HUES6 (cell line): ENCODE results near the gene SMIM13.

Experiments used
- H3K27ac ChIP-seq: 2 replicates; pipeline ENCODE4 v1.7.0; 2013; ENCODE audit warnings: low read depth, mild to moderate bottlenecking, low read length, inconsistent platforms
- H3K27me3 ChIP-seq: 2 replicates; pipeline ENCODE4 v1.6.1; 2013; ENCODE audit warnings: low read length; ENCODE audit not compliant: control insufficient read depth, insufficient read depth
- H3K36me3 ChIP-seq: 2 replicates; pipeline ENCODE4 v1.6.1; 2013; ENCODE audit warnings: low read length; ENCODE audit not compliant: control insufficient read depth, insufficient read depth
- H3K4me1 ChIP-seq: 2 replicates; pipeline ENCODE4 v1.6.1; 2013; ENCODE audit warnings: low read length; ENCODE audit not compliant: control insufficient read depth, insufficient read depth
- H3K4me3 ChIP-seq: 2 replicates; pipeline ENCODE4 v1.5.1; 2013; ENCODE audit warnings: low read depth, low read length
- H3K9ac ChIP-seq: one replicate; pipeline ENCODE4 v1.6.1; 2013; ENCODE audit warnings: mild to moderate bottlenecking, low read length
- H3K9me3 ChIP-seq: 2 replicates; pipeline ENCODE4 v1.6.1; 2013; ENCODE audit warnings: low read depth, low read length; ENCODE audit not compliant: control insufficient read depth, insufficient read depth

Gene SMIM13

DNA sequence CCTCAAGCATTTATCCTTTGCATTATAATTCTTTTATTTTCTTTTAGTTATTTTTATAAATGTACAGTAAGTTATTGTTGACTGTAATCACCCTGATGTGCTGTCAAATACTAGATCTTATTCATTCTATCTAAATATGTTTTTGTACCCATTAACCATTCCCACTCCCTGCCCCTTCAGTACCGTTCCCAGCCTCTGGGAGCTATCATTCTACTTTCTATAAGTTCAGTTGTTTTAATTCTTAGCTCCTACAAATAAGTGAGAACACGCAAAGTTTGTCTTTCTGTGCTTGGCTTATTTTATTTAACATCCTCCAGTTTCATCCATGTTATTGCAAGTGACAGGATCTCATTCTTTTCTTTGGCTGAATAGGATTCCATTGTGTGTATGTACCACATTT lies 30.3 kb downstream of the SMIM13 start:
- Histone ChIP-seq H3K27ac (no peak overlapping the region), H3K27me3 (no peaks in the 10 kb centered on the region), H3K4me1 (peaks cover 5% of the 10 kb centered on the region), H3K4me3 (no peak overlapping the region), H3K9me3 (no peaks in the 10 kb centered on the region), H3K9ac (no peak overlapping the region), H3K36me3 (no peaks in the 10 kb centered on the region; the same call in none of the 2 replicates)

DNA sequence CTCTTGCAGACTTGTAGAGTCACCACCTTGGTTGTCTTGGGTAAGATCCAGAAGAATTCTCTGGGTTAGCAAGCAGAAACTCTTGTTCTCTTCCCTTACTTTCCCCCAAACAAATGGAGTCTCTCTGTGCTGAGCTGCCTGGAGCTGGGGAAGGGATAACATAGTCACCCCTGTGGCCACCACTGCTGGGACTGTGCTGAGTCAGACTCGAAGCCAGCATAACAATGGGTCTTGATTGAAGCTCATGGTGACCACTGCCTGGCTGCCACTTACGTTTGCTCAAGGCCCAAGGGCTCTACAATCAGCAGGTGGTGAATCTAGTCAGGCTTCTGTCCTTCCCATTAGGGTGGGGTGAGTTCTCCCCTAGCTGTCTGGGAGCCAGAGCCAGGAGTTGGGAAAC lies 33.2 kb downstream of the SMIM13 start:
- Histone ChIP-seq H3K27ac (no peak overlapping the region), H3K9ac (no peak overlapping the region), H3K4me3 (no peak overlapping the region), H3K4me1 (peaks cover 13% of the 10 kb centered on the region), H3K9me3 (no peaks in the 10 kb centered on the region), H3K36me3 (no peaks in the 10 kb centered on the region; the same call in 1 of the 2 replicates), H3K27me3 (no peaks in the 10 kb centered on the region)

DNA sequence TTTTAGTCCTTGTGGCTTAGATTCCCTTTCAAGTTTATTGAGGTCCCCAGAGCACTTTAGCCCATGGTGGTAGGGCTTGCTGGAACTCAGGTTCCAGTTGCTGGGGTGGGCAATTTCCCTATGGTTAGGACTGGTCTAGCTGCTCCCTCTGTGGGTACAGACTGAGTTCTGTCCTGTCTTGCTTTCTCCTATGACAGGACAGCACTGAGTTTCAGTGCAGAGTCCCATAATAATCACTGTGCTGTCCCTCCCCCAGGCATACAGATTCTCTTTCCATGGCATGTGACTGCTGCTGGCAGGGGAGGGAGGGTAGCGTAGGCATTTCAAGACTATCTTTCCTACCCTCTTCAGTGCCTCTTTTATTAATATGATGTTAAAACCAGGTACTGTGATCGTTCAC lies 35.0 kb downstream of the SMIM13 start:
- no peaks in the 10 kb centered on the region; the same call in 1 of the 2 replicates for H3K36me3 ChIP-seq
- no peaks in the 10 kb centered on the region for H3K9me3 ChIP-seq
- H3K4me1 ChIP-seq = peaks cover 13% of the 10 kb centered on the region
- H3K9ac ChIP-seq = no peak overlapping the region
- no peaks in the 10 kb centered on the region for H3K27me3 ChIP-seq
- H3K27ac ChIP-seq = no peak overlapping the region
- no peak overlapping the region for H3K4me3 ChIP-seq

DNA sequence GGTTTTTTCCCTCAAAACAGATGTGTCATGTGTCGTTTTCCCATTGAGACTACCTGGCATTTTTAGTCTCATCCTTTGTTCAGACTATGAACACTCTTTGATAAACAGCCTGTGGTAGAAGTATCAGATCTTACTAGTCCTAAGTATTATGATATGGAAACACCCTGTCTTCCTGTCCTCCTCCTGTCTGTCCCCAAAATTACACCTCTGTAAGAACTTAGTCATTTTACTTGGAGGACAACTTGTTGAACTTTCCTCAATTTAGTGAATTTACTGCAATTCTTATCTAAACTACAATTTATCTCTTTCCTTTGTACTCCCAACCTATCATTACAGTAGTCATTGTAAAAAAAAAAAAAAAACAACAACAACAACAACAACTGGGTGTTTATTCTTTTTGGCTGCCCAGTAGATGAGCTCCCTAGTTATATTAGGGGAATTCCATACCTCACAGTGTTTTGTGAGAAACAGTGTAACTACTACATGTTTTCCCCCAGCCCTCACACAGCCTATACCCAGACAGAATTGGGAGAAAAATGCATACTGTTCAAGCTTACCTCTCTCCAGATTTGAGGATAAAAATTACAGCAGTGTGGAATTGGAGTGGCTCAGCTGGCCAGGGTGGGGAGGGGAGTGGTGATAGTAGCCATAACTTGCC lies 36.4 kb downstream of the SMIM13 start:
- Histone ChIP-seq H3K4me3 (no peak overlapping the region), H3K36me3 (peaks cover 8% of the 10 kb centered on the region), H3K27ac (peak overlapping the region; percentile 31; the same call in 1 of the 2 replicates)

DNA sequence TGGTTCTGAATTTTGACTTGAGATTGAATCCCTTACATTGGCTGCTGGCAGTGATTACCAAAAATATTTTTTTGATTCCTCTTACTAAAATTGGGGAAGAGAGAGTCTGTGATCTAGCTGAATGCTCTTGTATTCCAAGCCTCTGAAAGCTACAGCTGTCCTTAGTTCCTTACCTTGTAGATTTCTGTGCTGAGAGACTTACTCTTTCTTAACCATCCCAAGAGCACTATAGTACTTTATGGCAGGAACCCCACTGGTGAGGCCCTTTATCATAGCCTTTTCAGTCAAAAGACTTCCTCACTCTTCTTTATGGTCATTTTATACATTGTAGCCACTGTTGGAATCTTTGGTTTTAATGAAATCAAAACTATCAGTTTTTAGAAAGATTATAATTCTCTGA lies 37.0 kb downstream of the SMIM13 start:
- H3K4me1 ChIP-seq = peaks cover 13% of the 10 kb centered on the region
- peaks cover 14% of the 10 kb centered on the region for H3K36me3 ChIP-seq
- H3K4me3 ChIP-seq = no peak overlapping the region
- no peak overlapping the region for H3K9ac ChIP-seq
- peak overlapping the region; percentile 31; the same call in 1 of the 2 replicates for H3K27ac ChIP-seq
- H3K27me3 ChIP-seq = no peaks in the 10 kb centered on the region
- no peaks in the 10 kb centered on the region for H3K9me3 ChIP-seq

More for the DNA sequence above, 36.4 kb downstream of the SMIM13 start:
- no peaks in the 10 kb centered on the region for H3K9me3 ChIP-seq
- H3K9ac ChIP-seq = no peak overlapping the region
- peaks cover 13% of the 10 kb centered on the region for H3K4me1 ChIP-seq
- no peaks in the 10 kb centered on the region for H3K27me3 ChIP-seq

DNA sequence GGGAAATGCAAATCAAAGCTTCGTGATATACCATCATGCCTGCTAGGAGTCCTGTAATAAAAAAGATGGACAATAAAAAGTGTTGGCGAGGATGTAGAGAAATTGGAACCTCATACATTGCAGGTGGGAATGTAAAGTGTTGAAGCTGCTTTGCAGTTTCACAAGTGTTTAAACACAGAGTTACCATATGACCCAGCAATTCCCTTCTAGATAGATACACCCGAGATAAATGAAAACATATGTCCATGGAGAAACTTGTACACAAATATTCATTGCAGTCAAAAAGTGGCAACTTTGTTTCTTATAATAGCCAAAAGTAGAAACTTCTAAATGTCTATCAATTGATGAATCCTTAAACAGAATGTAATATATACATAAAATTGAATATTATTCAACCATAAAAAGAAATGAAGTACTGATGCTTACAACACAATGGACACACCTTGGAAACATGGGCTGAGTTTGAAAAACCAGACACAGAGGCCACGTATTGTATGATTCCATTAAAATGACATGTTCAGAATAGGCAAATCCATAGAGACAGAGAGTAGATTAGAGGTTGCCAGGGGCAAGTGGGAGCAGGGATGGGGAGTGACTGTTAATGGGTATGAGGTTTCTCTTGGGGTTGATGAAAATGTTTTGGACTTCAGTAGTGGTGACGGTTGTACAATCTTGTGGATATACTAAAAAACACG lies 38.7 kb downstream of the SMIM13 start:
- H3K9me3 ChIP-seq = no peaks in the 10 kb centered on the region
- H3K27me3 ChIP-seq = no peaks in the 10 kb centered on the region
- H3K36me3 ChIP-seq = peaks cover 15% of the 10 kb centered on the region
- peaks cover 9% of the 10 kb centered on the region for H3K4me1 ChIP-seq
- H3K4me3 ChIP-seq = no peak overlapping the region
- H3K27ac ChIP-seq = no peak overlapping the region
- H3K9ac ChIP-seq = no peak overlapping the region

DNA sequence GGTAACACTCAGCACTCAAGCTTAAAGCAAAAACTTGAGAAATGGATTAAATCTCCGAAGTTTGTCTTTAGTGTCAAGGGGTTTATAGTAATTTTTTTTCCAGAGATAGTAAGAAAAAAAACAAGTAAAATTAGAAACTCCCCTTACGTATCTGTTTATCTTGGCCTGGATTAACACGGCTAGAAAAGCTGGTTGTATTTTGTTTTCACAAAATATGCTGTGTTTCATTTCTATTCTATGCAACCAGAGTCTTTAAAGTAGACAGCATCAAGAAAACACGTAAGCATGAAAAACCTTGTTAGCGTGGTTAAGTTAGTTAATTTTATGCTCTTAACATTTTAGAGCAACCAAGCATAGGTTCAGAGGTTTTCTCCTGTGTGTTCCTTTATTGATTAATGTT lies 39.6 kb downstream of the SMIM13 start:
- no peak overlapping the region for H3K9ac ChIP-seq
- H3K9me3 ChIP-seq = no peaks in the 10 kb centered on the region
- H3K36me3 ChIP-seq = peaks cover 15% of the 10 kb centered on the region
- peaks cover 9% of the 10 kb centered on the region for H3K4me1 ChIP-seq
- H3K27me3 ChIP-seq = no peaks in the 10 kb centered on the region
- H3K4me3 ChIP-seq = no peak overlapping the region
- H3K27ac ChIP-seq = no peak overlapping the region

DNA sequence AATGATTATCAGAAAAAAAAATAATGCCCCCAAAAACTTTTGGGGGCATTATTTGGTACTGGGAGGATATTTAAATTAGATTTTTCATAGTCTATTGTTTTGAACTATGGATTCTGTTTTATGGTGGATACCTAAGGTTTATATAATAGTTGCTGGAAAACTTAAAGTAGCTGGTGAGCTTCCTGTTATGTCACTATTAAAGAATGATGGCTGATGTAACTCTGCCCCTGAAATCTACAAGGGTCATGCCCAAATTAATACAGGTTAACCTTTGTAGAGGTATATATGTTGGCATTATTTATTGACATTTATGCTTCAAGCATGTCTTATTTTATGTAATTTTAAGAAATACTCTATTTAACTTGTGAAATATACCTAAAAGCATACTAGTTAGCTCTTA lies 43.2 kb downstream of the SMIM13 start:
- Histone ChIP-seq H3K27ac (no peak overlapping the region), H3K9ac (no peak overlapping the region), H3K4me3 (no peak overlapping the region), H3K9me3 (no peaks in the 10 kb centered on the region), H3K27me3 (no peaks in the 10 kb centered on the region), H3K4me1 (peaks cover 5% of the 10 kb centered on the region; the same call in 1 of the 2 replicates), H3K36me3 (peaks cover 15% of the 10 kb centered on the region)

DNA sequence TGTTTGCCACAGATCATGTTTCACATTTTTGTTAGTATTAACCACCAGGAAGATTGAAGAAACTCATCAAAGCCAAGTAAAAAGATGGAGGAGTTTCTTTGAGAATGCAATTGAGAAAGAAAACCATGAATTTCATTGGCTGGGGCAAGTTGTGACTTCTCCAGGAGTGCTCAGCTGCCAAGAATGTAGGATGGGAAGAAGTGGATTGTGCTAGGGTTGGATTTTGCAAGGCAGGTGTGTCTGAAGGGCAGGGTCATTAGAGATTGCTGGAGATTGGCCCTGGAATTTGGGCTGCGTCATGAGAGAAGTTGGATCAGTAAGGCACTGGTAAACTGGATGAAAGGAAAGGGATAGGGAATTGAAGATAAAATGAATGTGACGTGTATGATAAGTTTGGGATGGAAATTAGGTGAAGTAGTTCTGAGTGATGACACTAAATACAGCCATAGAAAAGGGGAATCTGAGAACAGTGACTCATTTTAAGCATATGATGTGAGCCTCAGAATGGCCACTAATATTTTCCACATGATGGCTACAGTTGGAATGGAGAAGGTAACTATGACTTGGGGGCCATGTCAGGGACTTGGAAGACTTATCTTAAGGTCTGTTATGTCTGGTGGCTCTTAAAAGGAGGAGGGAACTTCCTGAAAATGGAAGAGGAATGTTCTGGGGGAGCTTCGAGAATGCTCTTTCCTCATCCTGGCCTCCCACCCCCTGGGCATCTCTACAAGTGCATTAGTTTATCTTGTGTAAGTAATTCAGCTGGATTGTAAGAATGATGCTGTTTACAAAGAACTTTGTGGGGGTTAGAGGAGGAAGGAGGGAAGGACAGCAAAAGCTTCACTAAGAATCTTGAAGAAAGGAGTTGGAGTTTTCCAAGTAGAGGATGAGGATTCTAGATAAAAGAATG lies 45.7 kb downstream of the SMIM13 start:
- Histone ChIP-seq H3K36me3 (peaks cover 14% of the 10 kb centered on the region), H3K4me3 (no peak overlapping the region), H3K9me3 (no peaks in the 10 kb centered on the region), H3K27ac (no peak overlapping the region), H3K9ac (no peak overlapping the region), H3K27me3 (no peaks in the 10 kb centered on the region), H3K4me1 (peaks cover 5% of the 10 kb centered on the region; the same call in 1 of the 2 replicates)

DNA sequence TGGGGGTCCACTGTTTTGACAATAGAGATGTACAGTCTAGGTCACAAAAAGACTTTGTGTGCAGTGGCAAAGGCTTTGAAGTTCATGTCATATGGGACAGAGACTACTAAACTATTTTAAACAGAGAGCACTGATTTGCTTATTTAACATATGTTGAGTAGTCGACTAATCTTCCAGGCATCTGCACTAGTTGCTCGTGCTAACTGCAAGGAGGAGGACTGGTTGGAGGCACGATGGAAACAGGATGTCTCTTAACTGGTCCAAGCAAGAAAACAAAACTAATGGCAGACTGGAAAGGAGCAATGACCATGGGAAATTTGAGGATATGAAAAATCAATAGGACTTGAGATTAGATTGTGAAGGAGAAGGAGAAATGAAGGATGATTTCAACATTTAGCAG lies 46.4 kb downstream of the SMIM13 start:
- Histone ChIP-seq H3K36me3 (peaks cover 7% of the 10 kb centered on the region), H3K27ac (no peak overlapping the region), H3K9ac (no peak overlapping the region), H3K9me3 (no peaks in the 10 kb centered on the region), H3K4me3 (no peak overlapping the region), H3K4me1 (peaks cover 5% of the 10 kb centered on the region; the same call in 1 of the 2 replicates), H3K27me3 (no peaks in the 10 kb centered on the region)
